ENCODE measurements around the gene GRM2.

Gene GRM2

GRCh38 chr3:51688206-51688600 is 18.7 kb upstream of the GRM2 start:
- Histone ChIP-seq H3K9ac (ENCODE audit: low read length) (no peak overlapping the region), H2AFZ (ENCODE audit: low read length) (no peak overlapping the region), H3K9me3 (replicated peaks; ENCODE audit: insufficient read depth, low read length) (no peaks in the 10 kb centered on the region), H4K20me1 (ENCODE audit: insufficient read depth, low read length) (no peaks in the 10 kb centered on the region), H3K4me2 (ENCODE audit: low read depth, low read length) (no peak overlapping the region), H3K79me2 (ENCODE audit: low read length) (peaks cover 17% of the 10 kb centered on the region), H3F3A (ENCODE audit: insufficient read depth, low read length) (no peaks in the 10 kb centered on the region), H3K9me2 (replicated peaks; ENCODE audit: insufficient read depth, low read length) (no peaks in the 10 kb centered on the region), H3K27me3 (replicated peaks; ENCODE audit: insufficient read depth, low read length) (no peaks in the 10 kb centered on the region), H3K36me3 (replicated peaks; ENCODE audit: insufficient read depth, low read length) (0 out of 2 replicates have a peak, but pooled peaks cover 2% of the 10 kb centered on the region), H3K27ac (ENCODE audit: low read length) (no peak overlapping the region), H3K4me1 (ENCODE audit: low read length) (peaks cover 21% of the 10 kb centered on the region), H3K4me3 (ENCODE audit: low read length) (no peak overlapping the region)
- no peak for DNase-seq
- TF ChIP-seq CTCF (IDR thresholded peaks at IDR 0.05; ENCODE audit: low read length) (no peak), EZH2phosphoT487 (IDR thresholded peaks at IDR 0.05; ENCODE audit: low read length) (no peak), EZH2 (optimal IDR thresholded peaks at IDR 0.05; ENCODE audit: low read depth, low read length) (no peak)

- Histone ChIP-seq H3K27ac (ENCODE audit: low read length) (no peak overlapping the region), H3K36me3 (replicated peaks; ENCODE audit: insufficient read depth, low read length) (no peaks in the 10 kb centered on the region), H3K79me2 (ENCODE audit: low read length) (peaks cover 9% of the 10 kb centered on the region; the same call in 1 of the 2 replicates), H3K27me3 (replicated peaks; ENCODE audit: insufficient read depth, low read length) (no peaks in the 10 kb centered on the region), H3K4me1 (ENCODE audit: low read length) (peaks cover 12% of the 10 kb centered on the region), H3K9me3 (replicated peaks; ENCODE audit: insufficient read depth, low read length) (no peaks in the 10 kb centered on the region), H2AFZ (ENCODE audit: low read length) (no peak overlapping the region), H3F3A (ENCODE audit: insufficient read depth, low read length) (no peaks in the 10 kb centered on the region), H3K9me2 (replicated peaks; ENCODE audit: insufficient read depth, low read length) (no peaks in the 10 kb centered on the region), H3K4me2 (ENCODE audit: low read depth, low read length) (no peak overlapping the region), H3K9ac (ENCODE audit: low read length) (no peak overlapping the region), H4K20me1 (ENCODE audit: insufficient read depth, low read length) (no peaks in the 10 kb centered on the region), H3K4me3 (ENCODE audit: low read length) (no peak overlapping the region)
- no peak for DNase-seq
- TF ChIP-seq EZH2 (optimal IDR thresholded peaks at IDR 0.05; ENCODE audit: low read depth, low read length) (no peak), CTCF (IDR thresholded peaks at IDR 0.05; ENCODE audit: low read length) (no peak), EZH2phosphoT487 (IDR thresholded peaks at IDR 0.05; ENCODE audit: low read length) (no peak)
These were observed 15.8 kb upstream of the GRM2 start for GRCh38 chr3:51691021-51691420.

- TF ChIP-seq EZH2 (optimal IDR thresholded peaks at IDR 0.05; ENCODE audit: low read depth, low read length) (no peak), EZH2phosphoT487 (IDR thresholded peaks at IDR 0.05; ENCODE audit: low read length) (no peak), CTCF (IDR thresholded peaks at IDR 0.05; ENCODE audit: low read length) (no peak)
- no peak overlapping the region for H3K4me2 ChIP-seq (ENCODE audit: low read depth, low read length)
- no peak overlapping the region for H3K9ac ChIP-seq (ENCODE audit: low read length)
- no peak overlapping the region for H2AFZ ChIP-seq (ENCODE audit: low read length)
- no peaks in the 10 kb centered on the region for H3K9me2 ChIP-seq (replicated peaks; ENCODE audit: insufficient read depth, low read length)
- H4K20me1 ChIP-seq (ENCODE audit: insufficient read depth, low read length): no peaks in the 10 kb centered on the region
- no peaks in the 10 kb centered on the region for H3F3A ChIP-seq (ENCODE audit: insufficient read depth, low read length)
- no peak for DNase-seq
- no peaks in the 10 kb centered on the region for H3K9me3 ChIP-seq (replicated peaks; ENCODE audit: insufficient read depth, low read length)
- H3K27ac ChIP-seq (ENCODE audit: low read length): no peak overlapping the region
- H3K36me3 ChIP-seq (replicated peaks; ENCODE audit: insufficient read depth, low read length): no peaks in the 10 kb centered on the region
- peaks cover 4% of the 10 kb centered on the region for H3K4me1 ChIP-seq (ENCODE audit: low read length)
- H3K4me3 ChIP-seq (ENCODE audit: low read length): no peak overlapping the region
- H3K27me3 ChIP-seq (replicated peaks; ENCODE audit: insufficient read depth, low read length): no peaks in the 10 kb centered on the region
- peaks cover 9% of the 10 kb centered on the region; the same call in 1 of the 2 replicates for H3K79me2 ChIP-seq (ENCODE audit: low read length)
These were observed 14.9 kb upstream of the GRM2 start for GRCh38 chr3:51691949-51692348.

Measured in MM.1S (cell line).